ENCODE data around the gene MYOG. TPM values are rescaled to one million over a fixed set of nuclear protein-coding genes. Genes with fewer than 3 reads are reported as not detected.

MYOG gene
- total and polyA plus RNA-seq, 2 of the 13 experiments (the other 11 are each of a cell fraction or from before 2014, with no cell fraction given): not detected

DNA sequence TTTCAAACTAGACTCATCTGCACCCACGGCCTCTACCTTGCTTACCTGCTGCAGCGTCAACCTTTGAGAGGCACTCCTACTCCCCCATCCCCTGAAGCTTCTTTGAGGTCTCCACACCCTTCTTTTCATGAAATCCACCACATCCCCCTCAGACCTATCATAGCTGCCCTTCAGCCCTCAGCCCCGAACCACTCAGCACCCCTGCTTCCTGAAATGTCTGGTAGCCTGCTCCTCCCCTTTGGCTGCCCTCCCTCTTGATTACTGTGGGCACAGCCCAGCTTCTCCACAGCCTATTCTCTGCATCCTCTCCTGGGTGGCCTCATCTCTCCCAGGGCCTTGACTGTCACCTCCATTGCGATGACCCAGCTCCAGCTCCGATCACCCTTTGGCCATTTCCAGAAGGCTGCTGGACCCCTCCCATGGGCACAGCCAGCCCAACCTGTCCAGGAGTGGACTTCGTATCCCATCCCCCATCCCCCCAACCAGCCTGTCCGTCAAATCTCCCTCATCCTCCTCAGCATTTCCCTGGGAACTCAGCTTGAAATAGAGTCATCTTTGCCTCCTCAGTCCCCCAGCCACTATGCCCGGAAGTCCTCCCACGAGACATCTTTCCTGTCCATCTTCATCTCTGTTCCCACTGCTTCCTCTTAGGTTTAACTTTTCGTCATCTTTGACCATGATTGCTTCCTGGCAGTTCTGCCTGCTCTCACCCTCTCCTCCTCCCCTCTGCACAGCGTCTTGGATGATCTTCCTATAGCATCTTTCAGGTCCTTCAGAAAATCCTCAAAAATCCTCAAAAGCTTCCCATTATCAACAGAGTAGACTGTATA is 35.6 kb upstream of the MYOG start (continued):
- TF ChIP-seq, protein P1, sequence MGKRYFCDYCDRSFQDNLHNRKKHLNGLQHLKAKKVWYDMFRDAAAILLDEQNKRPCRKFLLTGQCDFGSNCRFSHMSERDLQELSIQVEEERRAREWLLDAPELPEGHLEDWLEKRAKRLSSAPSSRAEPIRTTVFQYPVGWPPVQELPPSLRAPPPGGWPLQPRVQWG (CRISPR knock-in tag; IDR thresholded peaks at IDR 0.05; ENCODE audit: borderline replicate concordance, low read depth): no peak

DNA sequence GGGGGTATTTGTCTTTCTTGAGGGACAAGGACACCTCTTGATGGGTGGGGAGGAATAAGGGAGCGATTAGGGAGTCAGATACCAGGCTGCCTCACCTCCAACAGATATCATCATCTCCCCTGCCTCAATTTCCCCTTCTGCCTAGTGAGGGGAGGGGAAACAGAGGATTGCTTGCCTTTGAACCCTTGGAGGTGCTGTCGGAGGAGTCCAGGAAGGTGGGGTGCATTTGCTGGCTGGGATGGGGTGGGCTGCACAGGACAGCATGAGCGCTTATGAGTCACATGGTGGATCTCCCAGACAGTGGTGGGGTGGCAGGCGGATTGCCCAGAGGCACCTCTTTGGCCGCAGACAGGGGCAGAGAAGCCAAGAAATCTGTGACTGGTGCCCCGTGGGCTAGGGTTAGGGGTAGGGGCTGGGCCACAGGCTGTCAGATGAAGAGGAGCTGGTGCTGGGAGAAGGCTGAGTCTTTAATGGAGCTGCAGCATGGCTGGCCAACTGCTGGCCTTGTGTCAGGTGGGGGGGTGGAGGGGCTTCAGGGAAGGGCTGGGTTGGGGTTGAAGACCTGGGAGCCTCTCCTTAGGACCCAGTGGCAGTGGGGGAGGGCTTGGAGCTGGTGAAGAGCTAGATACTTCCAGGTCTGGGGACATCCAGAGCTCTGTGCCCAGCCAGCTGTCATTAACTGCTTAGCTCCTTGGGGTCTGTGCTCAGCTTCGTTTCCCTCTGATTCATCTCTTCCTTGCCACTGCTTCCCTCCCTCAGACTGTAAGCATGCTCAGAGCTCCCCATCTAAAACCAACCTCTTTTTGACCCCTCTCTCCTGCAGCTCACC is 34.7 kb upstream of the MYOG start:
- intact Hi-C loops (cut with micrococcal nuclease; ENCODE audit: unreplicated experiment) (no loop called here), in situ Hi-C loops (cut with HindIII; ENCODE audit: extremely low pct_ligation_motif_present, low pct_unique_long_range_greater_than_20kb) (no loop called here)
- Histone ChIP-seq H4K20me1 (ENCODE audit: insufficient read depth, low read length) (no peaks in the 10 kb centered on the region), H3K9ac (ENCODE audit: insufficient read depth, low read depth, low read length) (no peak overlapping the region), H3K4me1 (ENCODE audit: insufficient read depth, low read length) (no peaks in the 10 kb centered on the region), H3K36me3 (replicated peaks in 1 of 2; ENCODE audit: control insufficient read depth in 1 of 2, insufficient read depth in 2 of 2, low read length in 2 of 2) (no peaks in the 10 kb centered on the region), H3K4me3 (replicated peaks in 1 of 3; ENCODE audit: insufficient read depth in 1 of 3, low read depth in 2 of 3, low read length in 3 of 3) (no peak overlapping the region), H3K27me3 (ENCODE audit: control insufficient read depth in 1 of 2, insufficient read depth in 2 of 2, low read length in 2 of 2) (peaks cover 1 to 18% of the 10 kb centered on the region in 2 experiments; a peak in 3 of 5 replicates), H3K79me2 (ENCODE audit: insufficient read depth, low read length) (no peaks in the 10 kb centered on the region), H3K4me2 (ENCODE audit: low read depth, low read length) (no peak overlapping the region), H2AFZ (ENCODE audit: low read length) (no peak overlapping the region), H3K9me3 (ENCODE audit: low read length) (no peaks in the 10 kb centered on the region), H3K27ac (ENCODE audit: extremely low read length, insufficient read depth, low read length) (no peak overlapping the region)
- no TSS peak for BruUV-seq (replicated peaks)
- DNase-seq (ENCODE audit: low spot score) (no peak), FAIRE-seq (no peak), ATAC-seq (no peak)
- CTCF ChIA-PET (ENCODE audit: low intra/inter-chr PET ratio, low total read pairs): no interaction called here
- TF ChIP-seq, protein P2, sequence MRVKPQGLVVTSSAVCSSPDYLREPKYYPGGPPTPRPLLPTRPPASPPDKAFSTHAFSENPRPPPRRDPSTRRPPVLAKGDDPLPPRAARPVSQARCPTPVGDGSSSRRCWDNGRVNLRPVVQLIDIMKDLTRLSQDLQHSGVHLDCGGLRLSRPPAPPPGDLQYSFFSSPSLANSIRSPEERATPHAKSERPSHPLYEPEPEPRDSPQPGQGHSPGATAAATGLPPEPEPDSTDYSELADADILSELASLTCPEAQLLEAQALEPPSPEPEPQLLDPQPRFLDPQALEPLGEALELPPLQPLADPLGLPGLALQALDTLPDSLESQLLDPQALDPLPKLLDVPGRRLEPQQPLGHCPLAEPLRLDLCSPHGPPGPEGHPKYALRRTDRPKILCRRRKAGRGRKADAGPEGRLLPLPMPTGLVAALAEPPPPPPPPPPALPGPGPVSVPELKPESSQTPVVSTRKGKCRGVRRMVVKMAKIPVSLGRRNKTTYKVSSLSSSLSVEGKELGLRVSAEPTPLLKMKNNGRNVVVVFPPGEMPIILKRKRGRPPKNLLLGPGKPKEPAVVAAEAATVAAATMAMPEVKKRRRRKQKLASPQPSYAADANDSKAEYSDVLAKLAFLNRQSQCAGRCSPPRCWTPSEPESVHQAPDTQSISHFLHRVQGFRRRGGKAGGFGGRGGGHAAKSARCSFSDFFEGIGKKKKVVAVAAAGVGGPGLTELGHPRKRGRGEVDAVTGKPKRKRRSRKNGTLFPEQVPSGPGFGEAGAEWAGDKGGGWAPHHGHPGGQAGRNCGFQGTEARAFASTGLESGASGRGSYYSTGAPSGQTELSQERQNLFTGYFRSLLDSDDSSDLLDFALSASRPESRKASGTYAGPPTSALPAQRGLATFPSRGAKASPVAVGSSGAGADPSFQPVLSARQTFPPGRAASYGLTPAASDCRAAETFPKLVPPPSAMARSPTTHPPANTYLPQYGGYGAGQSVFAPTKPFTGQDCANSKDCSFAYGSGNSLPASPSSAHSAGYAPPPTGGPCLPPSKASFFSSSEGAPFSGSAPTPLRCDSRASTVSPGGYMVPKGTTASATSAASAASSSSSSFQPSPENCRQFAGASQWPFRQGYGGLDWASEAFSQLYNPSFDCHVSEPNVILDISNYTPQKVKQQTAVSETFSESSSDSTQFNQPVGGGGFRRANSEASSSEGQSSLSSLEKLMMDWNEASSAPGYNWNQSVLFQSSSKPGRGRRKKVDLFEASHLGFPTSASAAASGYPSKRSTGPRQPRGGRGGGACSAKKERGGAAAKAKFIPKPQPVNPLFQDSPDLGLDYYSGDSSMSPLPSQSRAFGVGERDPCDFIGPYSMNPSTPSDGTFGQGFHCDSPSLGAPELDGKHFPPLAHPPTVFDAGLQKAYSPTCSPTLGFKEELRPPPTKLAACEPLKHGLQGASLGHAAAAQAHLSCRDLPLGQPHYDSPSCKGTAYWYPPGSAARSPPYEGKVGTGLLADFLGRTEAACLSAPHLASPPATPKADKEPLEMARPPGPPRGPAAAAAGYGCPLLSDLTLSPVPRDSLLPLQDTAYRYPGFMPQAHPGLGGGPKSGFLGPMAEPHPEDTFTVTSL (CRISPR knock-in tag; IDR thresholded peaks at IDR 0.05; ENCODE audit: borderline replicate concordance): no peak
- TF ChIP-seq ARNT2 (CRISPR knock-in tag; IDR thresholded peaks at IDR 0.05; ENCODE audit: low read depth): no peak
- TF ChIP-seq, protein P3, sequence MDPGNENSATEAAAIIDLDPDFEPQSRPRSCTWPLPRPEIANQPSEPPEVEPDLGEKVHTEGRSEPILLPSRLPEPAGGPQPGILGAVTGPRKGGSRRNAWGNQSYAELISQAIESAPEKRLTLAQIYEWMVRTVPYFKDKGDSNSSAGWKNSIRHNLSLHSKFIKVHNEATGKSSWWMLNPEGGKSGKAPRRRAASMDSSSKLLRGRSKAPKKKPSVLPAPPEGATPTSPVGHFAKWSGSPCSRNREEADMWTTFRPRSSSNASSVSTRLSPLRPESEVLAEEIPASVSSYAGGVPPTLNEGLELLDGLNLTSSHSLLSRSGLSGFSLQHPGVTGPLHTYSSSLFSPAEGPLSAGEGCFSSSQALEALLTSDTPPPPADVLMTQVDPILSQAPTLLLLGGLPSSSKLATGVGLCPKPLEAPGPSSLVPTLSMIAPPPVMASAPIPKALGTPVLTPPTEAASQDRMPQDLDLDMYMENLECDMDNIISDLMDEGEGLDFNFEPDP (CRISPR knock-in tag; conservative IDR thresholded peaks at IDR 0.05): no peak
- 21% methylated on average over 6 of the region's 7 CpGs for WGBS (ENCODE audit: low lambda C conversion rate)
- POLR2A ChIA-PET: no interaction called here
